Stimulated activated CD8-positive, alpha-beta memory T cell treated with anti-CD3 and anti-CD28 coated beads, Interleukin-15, amount 100 ng/mL, for 4 hours (primary cell): ENCODE data around the gene STX1B.
A peak's percentile ranks its signal among the peaks of the same experiment; 100 is the strongest.

Source experiments
- DNase-seq, 2 donors: peaks; one replicate each; pipeline ENCODE4 v3.0.0-alpha.2; 2020; ENCODE audit warnings: low read depth in 2 of 2

Gene STX1B

DNA sequence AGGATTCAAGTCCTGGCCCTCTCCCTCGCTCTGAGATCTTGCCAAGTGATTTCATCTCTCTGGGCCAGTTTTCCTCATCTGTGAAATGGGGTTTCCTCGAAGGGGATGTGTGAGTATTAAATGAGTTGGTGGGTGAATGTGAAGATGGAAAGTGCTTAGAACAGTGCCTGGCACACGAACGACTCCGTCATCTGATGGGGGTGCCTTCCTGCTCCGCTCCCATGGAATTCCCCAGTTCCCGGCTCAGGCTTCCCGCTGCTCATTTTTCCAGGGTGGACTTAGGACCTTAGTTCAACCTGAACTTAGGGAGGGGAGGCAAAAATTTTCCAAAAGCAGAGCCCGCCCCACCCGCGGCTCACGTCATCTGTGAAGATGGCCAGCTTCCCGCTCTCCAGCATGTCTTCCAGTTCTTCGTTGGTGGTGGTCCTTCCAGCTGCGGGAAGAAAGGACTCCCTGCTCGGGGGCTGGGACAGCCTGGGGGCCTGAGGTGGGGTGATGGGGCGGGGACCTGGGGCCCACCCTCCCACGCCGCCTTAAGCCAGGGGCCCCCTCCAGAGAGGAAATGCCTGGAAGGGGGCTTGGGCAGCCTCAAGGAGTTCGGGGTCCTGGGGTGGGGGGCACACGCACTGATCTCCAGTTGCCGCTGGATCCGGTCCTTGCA lies 14.0 kb downstream of the STX1B start:
- DNase-seq: no peak

DNA sequence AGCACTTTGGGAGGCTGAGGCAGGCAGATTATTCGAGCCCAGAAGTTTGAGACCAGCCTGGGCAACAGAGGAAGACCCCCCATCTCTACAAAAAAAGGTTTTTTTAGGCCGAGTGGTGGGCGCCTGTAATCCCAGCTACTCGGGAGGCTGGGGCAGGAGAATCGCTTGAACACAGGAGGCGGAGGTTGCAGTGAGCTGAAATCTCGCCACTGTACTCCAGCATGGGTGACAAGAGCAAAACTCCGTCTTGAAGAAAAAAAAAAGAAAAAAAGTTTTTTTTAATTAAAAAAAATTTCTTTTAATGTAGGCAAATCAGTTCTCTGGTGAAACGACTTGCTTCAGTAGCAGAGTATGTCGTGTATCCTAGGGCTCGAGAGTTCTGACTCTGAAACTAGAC lies 14.5 kb downstream of the STX1B start:
- no peak for DNase-seq

DNA sequence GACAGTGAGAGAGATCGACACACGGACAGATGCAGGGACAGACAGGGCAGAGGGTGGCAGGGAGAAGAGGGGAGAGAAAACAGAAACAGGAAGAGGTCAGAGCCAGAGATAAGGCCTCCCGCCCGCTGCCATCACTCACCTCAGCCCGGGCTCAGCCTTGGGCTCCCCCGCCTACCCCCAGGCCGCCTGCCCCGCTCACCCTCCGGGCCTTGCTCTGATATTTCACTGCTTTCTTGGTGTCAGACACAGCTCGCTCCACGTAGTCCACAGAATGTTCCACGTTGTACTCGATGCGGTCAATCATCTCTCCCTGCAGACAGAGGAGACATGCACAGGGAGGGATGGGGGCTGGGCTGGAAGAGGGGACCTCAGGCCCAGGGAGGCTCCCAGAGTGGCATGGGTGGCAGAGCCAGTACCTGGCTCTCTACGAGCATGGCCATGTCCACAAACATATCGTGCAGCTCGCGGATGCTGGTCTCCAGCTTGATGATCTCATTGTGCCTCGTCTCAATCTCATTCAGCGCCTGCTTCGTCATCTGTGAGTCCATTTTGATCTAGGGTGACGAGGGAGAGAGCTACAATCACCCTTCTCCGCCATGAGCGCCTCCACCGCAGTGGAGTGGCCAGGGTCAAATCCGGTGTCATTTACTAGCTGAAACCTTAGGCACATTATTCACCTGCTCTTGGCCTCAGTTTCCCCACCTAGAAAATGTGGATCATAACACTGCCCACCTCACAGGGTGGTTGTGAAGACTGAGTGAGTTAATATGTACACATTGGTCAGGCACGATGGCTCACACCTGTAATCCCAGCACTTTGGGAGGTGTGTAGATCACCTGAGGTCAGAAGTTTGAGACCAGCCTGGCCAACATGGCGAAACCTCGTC lies 17.3 kb downstream of the STX1B start:
- DNase-seq: no peak

DNA sequence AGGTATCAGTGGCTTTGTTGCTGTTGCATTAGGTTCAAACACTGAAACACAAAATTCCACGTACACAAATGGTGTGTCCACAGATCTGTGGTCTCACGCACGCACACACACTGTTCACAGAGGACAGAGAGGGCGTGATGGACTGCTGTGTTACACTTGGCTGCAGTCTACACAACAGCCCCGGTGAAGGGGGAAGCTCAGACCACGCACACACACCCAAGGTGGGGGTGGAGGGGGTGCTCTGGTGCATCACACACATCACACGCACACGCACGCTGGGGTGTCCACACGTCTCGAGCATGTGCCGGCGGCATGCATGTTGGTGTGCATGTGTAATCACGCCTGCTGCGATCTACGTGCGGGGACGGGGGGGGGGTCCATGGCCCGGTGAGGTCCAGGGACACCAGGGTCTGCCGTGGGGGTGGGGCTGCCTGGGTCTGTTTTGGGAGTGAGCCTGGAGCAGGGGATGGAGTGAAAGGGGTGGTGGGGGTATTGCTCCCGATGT lies 18.1 kb downstream of the STX1B start:
- no peak for DNase-seq

DNA sequence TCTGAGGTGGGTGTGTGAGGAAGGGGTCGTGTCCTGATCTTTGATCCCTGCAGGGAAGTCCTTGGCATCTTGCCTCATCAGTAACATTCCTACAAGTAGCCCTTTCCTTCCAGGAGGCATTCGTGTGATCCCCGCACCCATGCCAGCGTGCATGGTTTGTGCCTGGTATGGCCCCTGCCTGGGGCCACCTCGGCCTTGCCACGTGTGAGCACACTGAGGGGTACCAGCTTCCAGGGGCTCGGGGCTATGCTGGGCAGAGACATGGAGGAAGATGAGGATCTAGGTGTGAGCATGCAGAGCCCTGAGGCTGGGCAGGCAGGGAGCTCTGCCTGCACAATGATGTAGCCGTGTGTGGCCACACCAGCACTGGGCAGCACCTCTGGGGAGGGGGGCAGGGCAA lies 19.4 kb downstream of the STX1B start:
- DNase-seq: no peak

DNA sequence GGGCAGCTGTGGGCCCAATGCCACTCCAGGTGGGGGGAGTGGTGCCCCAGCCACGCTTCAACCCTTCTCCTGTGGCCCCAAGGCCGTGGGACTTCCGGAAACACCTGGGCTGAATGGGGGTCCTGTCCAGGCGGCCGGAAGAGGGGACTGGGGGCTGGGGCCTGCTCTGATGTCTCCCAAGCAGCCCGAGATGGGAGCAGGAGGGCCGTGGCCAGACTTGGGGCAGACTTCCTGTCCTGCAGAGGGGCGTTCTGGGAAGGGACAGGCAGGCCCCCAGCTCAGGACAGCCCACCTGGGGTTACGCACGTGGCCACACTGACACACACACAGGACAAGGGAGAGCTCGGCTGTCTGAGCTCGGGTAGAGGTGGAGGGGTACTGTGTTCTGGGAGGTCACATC lies 20.3 kb downstream of the STX1B start:
- no peak for DNase-seq

DNA sequence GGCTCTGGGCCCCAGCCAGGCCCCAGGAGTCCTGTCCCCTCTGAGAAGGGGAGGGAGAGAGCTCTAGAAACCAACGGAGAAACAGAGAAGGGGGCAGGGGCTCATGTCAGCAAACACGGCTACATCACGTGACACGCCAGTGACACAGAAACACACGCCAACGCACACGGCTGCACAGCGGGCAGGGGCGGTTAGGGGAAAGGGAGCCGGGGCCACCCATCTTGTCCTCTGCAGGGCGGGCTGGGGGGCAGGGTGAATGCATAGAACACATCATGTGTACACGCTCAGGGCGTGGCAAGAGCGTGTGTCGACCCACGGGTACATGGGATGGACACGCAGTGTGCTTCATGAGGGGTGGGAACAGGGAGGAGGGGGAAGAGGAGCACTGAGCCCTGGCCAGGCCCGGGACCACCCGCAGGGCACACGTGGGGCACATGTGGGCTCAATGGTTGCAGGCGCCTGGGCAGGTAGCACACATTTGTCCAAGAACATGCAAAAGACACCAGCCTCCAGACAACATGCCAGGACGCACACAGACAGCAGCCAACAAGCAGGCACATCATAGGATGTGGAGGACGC lies 20.9 kb downstream of the STX1B start:
- no peak for DNase-seq

DNA sequence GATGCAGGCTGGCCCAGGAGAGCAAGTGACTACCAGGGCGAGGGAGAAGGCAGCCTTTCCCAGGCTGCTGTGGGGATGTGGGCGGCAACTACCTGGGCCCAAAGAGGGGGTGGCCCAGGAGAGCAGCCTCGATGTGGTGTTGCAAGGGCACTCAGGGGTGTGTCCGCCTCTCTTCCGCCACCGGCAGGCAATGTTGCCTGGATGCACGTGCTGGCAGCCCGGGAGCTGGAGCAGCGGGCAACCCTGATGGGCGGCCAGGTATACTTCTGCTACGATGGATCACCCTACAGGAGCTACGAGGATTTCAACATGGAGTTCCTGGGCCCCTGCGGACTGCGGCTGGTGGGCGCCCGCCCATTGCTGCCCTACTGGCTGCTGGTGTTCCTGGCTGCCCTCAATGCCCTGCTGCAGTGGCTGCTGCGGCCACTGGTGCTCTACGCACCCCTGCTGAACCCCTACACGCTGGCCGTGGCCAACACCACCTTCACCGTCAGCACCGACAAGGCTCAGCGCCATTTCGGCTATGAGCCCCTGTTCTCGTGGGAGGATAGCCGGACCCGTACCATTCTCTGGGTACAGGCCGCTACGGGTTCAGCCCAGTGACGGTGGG lies 22.8 kb downstream of the STX1B start:
- DNase-seq: no peak

DNA sequence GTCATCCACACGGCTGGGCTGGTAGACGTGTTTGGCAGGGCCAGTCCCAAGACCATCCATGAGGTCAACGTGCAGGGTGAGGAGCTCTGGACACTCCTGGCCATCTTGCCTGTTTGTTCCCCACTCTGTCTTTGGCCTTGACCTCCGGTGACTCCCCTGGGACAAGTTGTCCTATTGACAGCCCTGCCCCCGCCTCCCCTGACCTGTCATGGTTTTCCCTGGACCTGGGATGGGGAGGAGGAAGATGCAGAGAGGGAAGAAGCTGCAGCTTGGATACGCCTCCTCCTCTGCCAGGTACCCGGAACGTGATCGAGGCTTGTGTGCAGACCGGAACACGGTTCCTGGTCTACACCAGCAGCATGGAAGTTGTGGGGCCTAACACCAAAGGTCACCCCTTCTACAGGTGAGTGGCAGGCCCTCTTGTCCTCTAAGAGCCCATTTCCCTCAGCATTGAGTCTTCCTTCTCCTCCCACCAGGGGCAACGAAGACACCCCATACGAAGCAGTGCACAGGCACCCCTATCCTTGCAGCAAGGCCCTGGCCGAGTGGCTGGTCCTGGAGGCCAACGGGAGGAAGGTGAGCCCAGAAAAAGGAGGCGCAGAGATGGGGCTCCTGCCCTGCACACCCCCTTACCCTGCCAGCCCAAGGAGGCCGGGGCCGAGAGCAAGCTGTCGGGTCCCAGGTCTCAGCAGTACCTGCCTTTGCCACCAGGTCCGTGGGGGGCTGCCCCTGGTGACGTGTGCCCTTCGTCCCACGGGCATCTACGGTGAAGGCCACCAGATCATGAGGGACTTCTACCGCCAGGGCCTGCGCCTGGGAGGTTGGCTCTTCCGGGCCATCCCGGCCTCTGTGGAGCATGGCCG lies 24.1 kb downstream of the STX1B start:
- DNase-seq: no peak

DNA sequence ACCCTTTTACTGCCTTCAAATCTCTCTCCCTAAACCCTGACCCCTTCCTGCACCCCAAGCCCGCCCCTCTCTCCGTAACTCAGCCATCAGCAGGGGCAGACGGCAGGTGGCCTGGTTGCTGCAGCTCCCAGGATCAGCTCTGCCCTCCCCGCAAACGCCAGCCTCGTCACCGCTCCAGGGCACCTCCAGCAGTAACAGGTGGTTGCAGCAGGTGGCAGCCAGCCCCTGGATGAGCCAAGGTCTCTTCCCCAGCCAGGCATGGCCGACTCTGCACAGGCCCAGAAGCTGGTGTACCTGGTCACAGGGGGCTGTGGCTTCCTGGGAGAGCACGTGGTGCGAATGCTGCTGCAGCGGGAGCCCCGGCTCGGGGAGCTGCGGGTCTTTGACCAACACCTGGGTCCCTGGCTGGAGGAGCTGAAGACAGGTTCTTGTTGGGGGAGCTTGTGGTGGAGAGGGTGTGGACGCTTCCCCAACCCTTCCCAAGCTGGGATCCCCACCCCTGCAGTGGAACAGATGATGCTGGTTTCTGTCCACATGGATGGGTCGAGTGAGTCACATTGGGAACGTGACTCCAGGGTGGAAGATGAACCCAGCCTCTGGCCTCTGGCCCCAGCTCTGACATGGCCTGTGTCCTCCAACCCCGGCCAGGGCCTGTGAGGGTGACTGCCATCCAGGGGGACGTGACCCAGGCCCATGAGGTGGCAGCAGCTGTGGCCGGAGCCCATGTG lies 24.9 kb downstream of the STX1B start:
- DNase-seq: no peak

DNA sequence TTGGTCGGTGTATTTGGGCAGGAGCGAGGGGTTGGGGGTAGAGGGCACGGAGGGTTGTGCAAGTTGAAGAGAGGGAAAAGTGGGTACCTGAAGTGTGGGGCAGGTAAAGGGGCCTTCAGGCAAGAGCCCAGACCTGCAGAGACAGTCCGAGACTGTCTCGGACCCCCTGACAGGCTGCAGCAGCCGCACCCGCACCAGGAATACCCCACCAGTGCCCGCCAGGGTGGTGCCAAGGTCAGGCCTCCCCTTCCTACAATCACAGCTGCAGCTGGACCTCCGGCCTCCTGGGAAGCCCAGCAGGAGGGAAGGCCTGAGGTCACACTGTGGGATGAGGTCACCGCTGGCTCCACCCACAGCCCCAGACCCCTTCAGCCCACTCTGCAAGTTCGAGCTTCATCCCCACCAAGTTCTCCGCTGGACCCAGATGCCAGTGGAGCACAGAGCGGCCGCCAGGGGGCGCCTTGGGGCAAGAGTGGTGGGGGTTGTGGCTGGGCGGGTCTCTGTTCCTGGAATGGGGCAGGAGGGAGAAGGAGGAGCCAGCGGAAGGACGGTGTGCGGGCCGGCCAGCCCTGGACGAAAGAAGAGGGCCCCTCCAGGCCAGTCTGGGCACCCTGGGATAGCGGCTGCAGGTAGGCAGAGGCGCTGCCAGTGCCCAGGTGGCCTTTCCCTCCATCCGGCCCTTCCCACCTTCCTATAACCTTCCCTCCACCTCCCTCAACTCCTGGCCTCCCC lies 25.6 kb downstream of the STX1B start, which contains the start of gene HSD3B7:
Gene HSD3B7 (plus strand): TSS at position 539 of the 732 bp plus-strand sequence. CDS start 452 bp downstream, outside the sequence.
- peak; percentile 48 to 57 for DNase-seq

DNA sequence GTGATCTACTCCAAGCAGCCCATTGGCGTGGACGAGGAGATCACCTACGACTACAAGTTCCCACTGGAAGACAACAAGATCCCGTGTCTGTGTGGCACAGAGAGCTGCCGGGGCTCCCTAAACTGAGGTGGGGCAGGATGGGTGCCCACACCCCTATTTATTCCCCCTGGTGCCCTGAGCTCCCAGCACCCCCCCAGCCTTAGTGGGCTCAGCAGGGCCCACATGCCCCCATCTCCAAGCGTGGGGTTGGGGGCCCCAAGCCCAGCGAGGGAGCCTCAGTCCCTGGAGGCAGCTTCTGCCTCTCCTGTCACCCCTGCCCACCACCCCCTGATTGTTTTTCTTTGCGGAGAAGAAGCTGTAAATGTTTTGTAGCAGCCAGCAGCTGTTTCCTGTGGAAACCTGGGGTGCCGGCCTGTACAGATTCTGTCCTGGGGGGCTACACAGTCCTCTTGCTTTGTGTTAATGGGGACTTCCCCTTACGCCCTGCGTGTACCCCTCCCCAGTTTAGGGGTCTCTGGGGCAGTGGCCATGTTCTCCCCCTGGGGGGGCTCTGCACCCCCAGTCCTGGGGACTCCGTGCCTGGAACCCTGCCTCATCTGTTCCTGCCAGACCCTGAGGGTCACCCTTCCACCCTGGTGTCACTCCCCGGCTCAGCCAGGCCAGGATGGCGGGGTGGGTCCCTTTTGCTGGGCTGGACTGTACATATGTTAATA lies 26.4 kb downstream of the STX1B start:
- DNase-seq: no peak

DNA sequence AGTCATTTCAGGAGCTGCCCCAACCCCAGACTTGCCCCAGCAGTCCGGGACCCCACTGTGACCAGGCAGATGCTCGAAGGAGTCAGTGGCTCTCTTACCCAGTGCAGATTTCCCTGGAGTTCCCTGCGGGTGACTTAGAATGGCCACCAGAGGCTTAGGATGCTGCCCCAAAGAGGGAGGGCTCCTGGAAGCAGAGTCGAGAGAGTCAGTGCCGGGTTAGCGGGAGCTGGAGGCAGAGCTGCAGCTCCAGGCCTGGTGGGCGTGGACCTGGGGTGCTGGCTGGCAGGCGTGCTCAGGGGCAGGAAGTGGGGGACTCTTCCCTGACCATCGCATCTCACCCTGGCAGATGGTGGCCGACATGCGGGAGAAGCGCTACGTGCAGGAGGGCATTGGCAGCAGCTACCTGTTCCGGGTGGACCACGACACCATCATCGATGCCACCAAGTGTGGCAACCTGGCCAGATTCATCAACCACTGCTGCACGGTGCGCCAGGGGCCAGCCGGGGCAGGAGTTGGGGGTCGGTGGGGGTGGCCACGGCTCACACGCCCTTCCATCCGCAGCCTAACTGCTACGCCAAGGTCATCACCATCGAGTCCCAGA lies 27.0 kb downstream of the STX1B start:
- DNase-seq: no peak

DNA sequence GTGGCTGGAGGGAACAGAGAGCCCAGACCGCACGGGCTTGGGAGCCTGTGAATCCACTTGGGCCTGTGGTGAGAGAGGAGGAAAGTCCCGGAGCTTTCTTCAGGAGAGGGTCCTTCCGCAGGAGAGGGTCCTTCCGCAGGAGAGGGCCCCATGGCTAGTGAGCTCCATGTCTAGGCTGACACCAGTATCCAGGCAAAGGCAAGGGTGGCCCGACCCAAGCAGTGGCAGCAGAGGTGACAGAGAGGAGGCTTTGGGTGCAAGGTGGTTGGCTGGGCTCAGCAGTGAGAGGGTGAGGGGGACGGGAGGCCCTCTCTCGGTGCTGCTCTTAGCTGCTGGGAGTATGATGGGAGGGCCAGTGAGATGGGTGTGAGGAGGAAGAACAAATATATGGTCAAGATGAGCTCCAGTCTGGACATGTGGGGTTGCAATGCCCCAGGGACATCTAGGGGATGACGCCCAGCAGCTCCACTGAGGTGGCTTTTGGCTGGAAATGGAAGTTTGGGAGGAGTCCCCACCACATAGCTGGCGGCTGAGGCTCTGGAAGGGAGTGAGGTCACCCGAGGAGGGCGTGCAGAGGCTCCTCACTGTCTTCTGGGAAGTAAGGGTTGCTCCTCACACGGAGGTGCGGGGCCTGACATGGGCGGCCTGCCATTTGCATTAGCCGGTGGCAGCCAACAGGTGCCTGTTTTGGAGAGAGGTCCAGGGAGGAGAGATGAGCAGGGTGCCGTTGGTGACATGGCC lies 27.7 kb downstream of the STX1B start:
- no peak for DNase-seq

DNA sequence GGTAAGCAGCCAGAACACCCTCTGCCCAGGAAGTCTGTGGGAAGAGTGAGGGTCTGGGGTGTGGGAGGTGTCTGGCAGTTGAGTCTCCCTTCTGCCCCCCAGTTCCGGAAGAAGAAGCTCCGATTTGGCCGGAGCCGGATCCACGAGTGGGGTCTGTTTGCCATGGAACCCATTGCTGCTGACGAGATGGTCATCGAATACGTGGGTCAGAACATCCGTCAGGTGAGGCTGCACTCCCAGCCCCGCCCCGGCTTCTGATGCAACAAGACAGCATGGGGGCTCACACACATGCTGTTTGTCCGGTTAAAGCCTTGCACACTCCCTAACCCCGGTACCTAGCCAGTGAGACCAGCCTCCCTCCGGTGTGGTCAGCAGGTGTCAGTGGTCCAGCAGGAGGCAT lies 29.5 kb downstream of the STX1B start:
- no peak for DNase-seq

DNA sequence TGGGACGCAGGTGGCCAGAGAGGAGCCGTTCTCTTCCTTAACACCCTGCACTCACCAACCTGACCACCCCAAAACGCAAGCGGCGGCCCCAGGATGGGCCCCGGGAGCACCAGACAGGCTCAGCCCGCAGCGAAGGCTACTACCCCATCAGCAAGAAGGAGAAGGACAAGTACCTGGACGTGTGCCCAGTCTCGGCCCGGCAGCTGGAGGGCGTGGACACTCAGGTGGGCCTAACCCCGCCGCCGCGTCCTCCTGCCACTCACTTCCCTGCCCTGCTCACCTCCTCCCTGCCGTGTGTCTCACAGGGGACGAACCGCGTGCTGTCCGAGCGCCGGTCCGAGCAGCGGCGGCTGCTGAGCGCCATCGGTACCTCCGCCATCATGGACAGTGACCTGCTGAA lies 30.0 kb downstream of the STX1B start:
- DNase-seq: no peak

DNA sequence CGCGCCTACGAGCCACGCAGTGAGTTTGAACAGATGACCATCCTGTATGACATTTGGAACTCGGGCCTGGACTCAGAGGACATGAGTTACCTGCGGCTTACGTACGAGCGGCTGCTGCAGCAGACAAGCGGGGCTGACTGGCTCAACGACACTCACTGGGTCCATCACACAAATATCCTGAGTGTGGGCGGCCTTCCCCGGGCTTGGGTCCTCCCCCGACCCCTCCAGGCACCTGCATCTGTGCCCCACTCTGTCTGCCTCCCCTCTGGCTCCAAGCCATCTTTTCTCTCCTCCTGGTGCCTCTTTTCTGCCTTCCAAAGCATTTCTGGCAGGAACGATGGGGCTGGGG lies 30.4 kb downstream of the STX1B start:
- no peak for DNase-seq
